Mucosa of gallbladder (tissue), 1 donor: Measurements from ENCODE around the gene RSRC1. TPM values are rescaled to one million over a fixed set of nuclear protein-coding genes. Genes with fewer than 3 reads are reported as not detected.

ENCODE experiments used
- DNase-seq: peaks from one replicate; pipeline ENCODE4 v3.0.0-alpha.2; 2020; ENCODE audit warnings: low spot score
- total RNA-seq: library from RNA; stranded (reverse); gene quantifications from one replicate; pipeline ENCODE4 v1.2.1, GENCODE V29; 2021
- donor health status: DM: no; HTN: no; CAD: no.

Gene RSRC1
- total RNA-seq, 1 donor from 2014 or later, result 30.4 TPM

DNA sequence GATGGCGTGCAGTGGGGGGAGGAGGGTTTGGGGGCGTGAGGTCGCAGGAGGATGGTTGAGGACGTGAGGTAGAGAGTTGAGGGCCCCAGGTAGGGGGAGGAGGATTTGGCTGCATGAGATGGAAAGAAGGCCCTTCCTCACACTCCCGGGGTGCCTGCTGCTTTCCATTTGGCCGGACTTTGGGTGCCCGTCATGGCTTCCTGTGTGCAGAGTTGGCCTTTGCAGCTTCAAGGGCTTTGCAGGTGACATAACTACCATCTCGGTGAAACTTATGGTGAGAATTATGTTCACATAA, 462.8 kb downstream of the RSRC1 start:
- DNase-seq, result no peak

DNA sequence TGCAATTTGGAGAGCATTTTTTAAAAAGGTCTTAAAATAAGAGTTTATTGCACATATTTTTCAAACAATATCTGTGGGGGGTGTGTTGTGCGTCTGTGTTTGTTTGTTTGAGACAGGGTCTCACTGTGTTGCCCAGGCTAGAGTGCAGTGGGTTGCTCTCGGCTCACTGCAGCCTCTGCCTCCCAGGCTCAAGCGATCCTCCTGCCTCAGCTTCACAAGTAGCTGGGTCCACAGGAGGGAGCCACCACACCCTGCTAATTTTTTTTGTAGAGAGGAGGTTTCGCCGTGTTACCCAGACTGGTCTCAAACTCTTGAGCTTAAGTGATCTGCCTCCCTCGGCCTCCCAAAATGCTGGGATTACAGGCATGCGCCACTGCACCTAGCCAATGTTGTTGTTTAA, 463.8 kb downstream of the RSRC1 start:
- no peak for DNase-seq

DNA sequence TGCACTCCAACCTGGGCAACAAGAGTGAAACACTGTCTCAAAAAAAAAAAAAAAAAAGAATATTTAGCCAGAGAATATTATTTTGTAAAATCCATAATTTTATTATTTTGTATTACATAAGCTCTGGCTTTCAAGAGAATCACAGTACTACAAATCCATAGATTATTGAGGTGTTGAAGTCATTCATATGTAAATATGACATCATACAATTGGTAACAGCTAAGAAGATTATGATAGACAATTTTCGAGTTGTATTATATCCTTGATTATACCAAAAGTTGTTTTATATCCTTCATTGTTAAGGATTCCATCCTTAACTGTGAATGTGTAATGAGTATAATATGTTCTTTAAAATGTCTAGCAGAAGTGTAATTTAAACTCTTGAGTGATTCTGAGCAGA, 464.8 kb downstream of the RSRC1 start:
- DNase-seq, result no peak

DNA sequence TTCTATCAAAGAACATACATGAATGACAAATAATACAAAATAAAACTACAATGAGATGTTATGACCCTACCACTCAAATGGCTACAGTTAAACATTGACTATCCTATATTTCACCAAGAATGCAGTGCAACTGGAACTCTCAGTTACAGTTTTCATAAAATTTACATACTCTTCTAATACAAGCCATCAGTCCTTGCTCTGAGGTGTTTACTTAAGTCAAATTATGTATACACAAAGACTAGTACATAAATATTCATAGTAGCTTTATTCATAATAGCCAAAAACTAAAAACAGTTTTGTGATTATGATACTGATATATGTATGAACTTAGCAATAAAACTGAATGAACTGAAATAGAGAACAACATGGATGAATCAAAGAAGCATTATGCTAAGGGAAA, 480.3 kb downstream of the RSRC1 start:
- no peak for DNase-seq

Other genes starting within 250 kb of the RSRC1 start
- gene SHOX2, start 3.7 kb upstream of the RSRC1 start, total RNA-seq, result not detected